Upper lobe of left lung (tissue), 6 donors: ENCODE data around the gene NTN1. TPM values are rescaled to one million over a fixed set of nuclear protein-coding genes. Genes with fewer than 3 reads are reported as not detected.

ENCODE experiments used
- ATAC-seq, 2 donors: fragments of 200-7000 bp; cut with Tn5 transposase; one replicate each; pipeline ENCODE4 v1.9.1; 2022; ENCODE audit warnings: mild to moderate bottlenecking in 2 of 2, moderate library complexity in 2 of 2; ENCODE audit not compliant: low FRiP score in 2 of 2
- DNase-seq, 2 donors: peaks; one replicate each; pipeline ENCODE4 v3.0.0-alpha.2; 2019 to 2020
- H3K27ac ChIP-seq, 4 donors: fragments of 200-600 bp; sonication (generic); one replicate each; pipeline ENCODE4 v1.5.1; 2016 to 2019
- H3K27me3 ChIP-seq, 4 donors: fragments of 200-600 bp; sonication (generic); one replicate each; pipeline ENCODE4 v1.5.1; 2017 to 2019
- H3K36me3 ChIP-seq, 4 donors: fragments of 200-600 bp; sonication (generic); one replicate each; pipeline ENCODE4 v1.5.1; 2016 to 2019
- H3K4me1 ChIP-seq, 4 donors: fragments of 200-600 bp; sonication (generic); one replicate each; pipeline ENCODE4 v1.5.1; 2018 to 2019
- H3K4me3 ChIP-seq, 4 donors: fragments of 200-600 bp; sonication (generic); one replicate each; pipeline ENCODE4 v1.5.1; 2017 to 2019; ENCODE audit warnings: mild to moderate bottlenecking in 2 of 4, moderate library complexity in 1 of 4
- H3K9me3 ChIP-seq, 4 donors: fragments of 200-600 bp; sonication (generic); one replicate each; pipeline ENCODE4 v1.5.1; 2018 to 2019
- CTCF ChIP-seq, 6 experiments: fragments of 450-650 bp in 4 of 6; fragments of 200-600 bp in 2 of 6; sonication (generic) in 2 of 6; IDR thresholded peaks; one replicate each; pipeline ENCODE4 v1.5.1; 2016 to 2019; ENCODE audit warnings: antibody characterized with exemption in 6 of 6
- EP300 ChIP-seq, 4 donors: sonication (generic); formaldehyde crosslinking; IDR thresholded peaks; one replicate each; pipeline ENCODE4 v1.5.1; 2017; ENCODE audit warnings: antibody characterized with exemption in 4 of 4, control low read depth in 2 of 4
- POLR2A ChIP-seq, 4 donors: fragments of 450-650 bp; IDR thresholded peaks; one replicate each; pipeline ENCODE4 v1.5.1; 2016 to 2017; ENCODE audit warnings: antibody characterized with exemption in 4 of 4, mild to moderate bottlenecking in 2 of 4
- POLR2AphosphoS5 ChIP-seq, 2 donors: sonication (generic); formaldehyde crosslinking; IDR thresholded peaks; one replicate each; pipeline ENCODE4 v1.5.1; 2017; ENCODE audit warnings: antibody characterized with exemption in 2 of 2
- WGBS, 2 donors: methylation state at CpG; one replicate each; pipeline ENCODE4 v1.1.5; 2017 to 2018; 5-methylcytosine and 5-hydroxymethylcytosine counted together
- total RNA-seq, 6 donors: library from RNA; depleted of rRNA in 4 of 6; stranded (reverse); fragments of >200 nt in 4 of 6; gene quantifications; one replicate each; pipeline versions ENCODE4 v1.1.0 to v1.2.1, GENCODE V29; 2016 to 2021
- donor health status: DM: no; HTN: no; CAD: no; lungs with moderate emphysema.
- donor health status: DM: no; HTN: yes; CAD: no; lungs with severe emphysema.

The NTN1 gene
- total RNA-seq: 1 to 10 TPM; 2.6 to 9.1 (median 4.1) TPM

- Histone ChIP-seq H3K9me3 (no peaks in the 10 kb centered on the region), H3K4me1 (peaks cover 28 to 53% (median 29%) of the 10 kb centered on the region in 4 donors), H3K27ac (peak within 1 kb of the TSS in 2 of 4 donors; percentile 26 to 79), H3K36me3 (no peaks in the 10 kb centered on the region), H3K4me3 (peak within 1 kb of the TSS; percentile 39 to 74 (median 68)), H3K27me3 (peaks cover 0 to 43% (median 22%) of the 10 kb centered on the region in 4 donors)
- 1% methylated on average over 34 to 76 of the region's 111 CpGs for WGBS, 2 donors
- ATAC-seq: peak; percentile 54 to 81
- no peak for TF ChIP-seq CTCF (IDR thresholded peaks at IDR 0.05)
- no peak for TF ChIP-seq POLR2A (IDR thresholded peaks at IDR 0.05)
- TF ChIP-seq POLR2AphosphoS5 (IDR thresholded peaks at IDR 0.05): no peak
- TF ChIP-seq EP300 (IDR thresholded peaks at IDR 0.05): no peak
- peak in 1 of 2 donors; percentile 92 for DNase-seq
Observed at GRCh38 chr17:9021158-9021991, at the start of gene NTN1. Gene NTN1 (plus strand): TSS chr17:9021510. CDS start chr17:9022374, 864 bp downstream.

- ATAC-seq: no peak
- H3K4me1 ChIP-seq: no peaks in the 10 kb centered on the region
- no peak for TF ChIP-seq CTCF (IDR thresholded peaks at IDR 0.05)
- TF ChIP-seq EP300 (IDR thresholded peaks at IDR 0.05): no peak
- TF ChIP-seq POLR2AphosphoS5 (IDR thresholded peaks at IDR 0.05): no peak
- TF ChIP-seq POLR2A (IDR thresholded peaks at IDR 0.05): no peak
- no peak overlapping the region for H3K27ac ChIP-seq
- no peaks in the 10 kb centered on the region for H3K36me3 ChIP-seq
- WGBS, 2 donors: 83 to 88% methylated on average over 9 of the region's 9 CpGs
- no peaks in the 10 kb centered on the region for H3K9me3 ChIP-seq
- no peak overlapping the region for H3K4me3 ChIP-seq
- H3K27me3 ChIP-seq: no peaks in the 10 kb centered on the region
- DNase-seq: no peak
Observed at GRCh38 chr17:8975091-8975725, 46.1 kb upstream of the NTN1 start.

GRCh38 chr17:8976638-8977037 is 44.7 kb upstream of the NTN1 start:
- no peak for TF ChIP-seq POLR2AphosphoS5 (IDR thresholded peaks at IDR 0.05)
- TF ChIP-seq EP300 (IDR thresholded peaks at IDR 0.05): no peak
- no peak for TF ChIP-seq CTCF (IDR thresholded peaks at IDR 0.05)
- no peak for TF ChIP-seq POLR2A (IDR thresholded peaks at IDR 0.05)
- Histone ChIP-seq H3K4me1 (no peaks in the 10 kb centered on the region), H3K36me3 (no peaks in the 10 kb centered on the region), H3K9me3 (no peaks in the 10 kb centered on the region), H3K27me3 (no peaks in the 10 kb centered on the region), H3K4me3 (no peak overlapping the region), H3K27ac (no peak overlapping the region)
- no peak for ATAC-seq
- WGBS, 2 donors: 86 to 100% methylated on average over 1 of the region's 1 CpG
- DNase-seq: no peak

- Histone ChIP-seq H3K27me3 (no peaks in the 10 kb centered on the region), H3K9me3 (no peaks in the 10 kb centered on the region), H3K27ac (no peak overlapping the region), H3K4me3 (no peak overlapping the region), H3K36me3 (no peaks in the 10 kb centered on the region), H3K4me1 (no peaks in the 10 kb centered on the region)
- ATAC-seq (no peak), DNase-seq (no peak)
- TF ChIP-seq EP300 (IDR thresholded peaks at IDR 0.05) (no peak), POLR2A (IDR thresholded peaks at IDR 0.05) (no peak), CTCF (IDR thresholded peaks at IDR 0.05) (no peak), POLR2AphosphoS5 (IDR thresholded peaks at IDR 0.05) (no peak)
Observed at GRCh38 chr17:8979715-8980114, 41.6 kb upstream of the NTN1 start.
